GM12872 (cell line): ENCODE measurements around the gene PCDHB16.
A peak's percentile ranks its signal among the peaks of the same experiment; 100 is the strongest.

Experiments
- CTCF ChIP-seq: IDR thresholded peaks from 3 replicates; pipeline ENCODE4 v1.5.1; 2011; ENCODE audit warnings: low read depth, mild to moderate bottlenecking, low read length, moderate library complexity; ENCODE audit not compliant: insufficient read depth

PCDHB16 gene

DNA sequence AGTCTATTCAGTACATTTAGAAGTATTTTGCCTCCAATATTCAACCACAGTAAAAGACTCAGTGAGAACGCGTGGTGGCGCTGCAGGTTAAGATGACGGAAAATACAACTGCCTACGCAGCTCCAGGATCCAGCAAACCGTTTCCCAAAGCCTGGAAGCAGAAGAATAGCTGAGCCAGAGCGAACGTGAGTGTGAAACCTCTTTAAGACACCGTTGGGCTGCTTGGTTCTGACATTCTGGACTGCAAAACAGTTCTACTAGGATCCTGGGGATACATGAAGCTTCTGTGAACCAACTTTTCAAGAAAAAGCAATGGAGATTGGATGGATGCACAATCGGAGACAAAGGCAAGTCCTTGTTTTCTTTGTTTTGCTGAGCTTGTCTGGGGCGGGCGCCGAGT lies at the start of gene PCDHB16:
PCDHB16 (plus strand) TSS at position 140 of the 400 bp plus-strand sequence; CDS start at position 313, 173 bp downstream.
- TF ChIP-seq CTCF, result no peak

DNA sequence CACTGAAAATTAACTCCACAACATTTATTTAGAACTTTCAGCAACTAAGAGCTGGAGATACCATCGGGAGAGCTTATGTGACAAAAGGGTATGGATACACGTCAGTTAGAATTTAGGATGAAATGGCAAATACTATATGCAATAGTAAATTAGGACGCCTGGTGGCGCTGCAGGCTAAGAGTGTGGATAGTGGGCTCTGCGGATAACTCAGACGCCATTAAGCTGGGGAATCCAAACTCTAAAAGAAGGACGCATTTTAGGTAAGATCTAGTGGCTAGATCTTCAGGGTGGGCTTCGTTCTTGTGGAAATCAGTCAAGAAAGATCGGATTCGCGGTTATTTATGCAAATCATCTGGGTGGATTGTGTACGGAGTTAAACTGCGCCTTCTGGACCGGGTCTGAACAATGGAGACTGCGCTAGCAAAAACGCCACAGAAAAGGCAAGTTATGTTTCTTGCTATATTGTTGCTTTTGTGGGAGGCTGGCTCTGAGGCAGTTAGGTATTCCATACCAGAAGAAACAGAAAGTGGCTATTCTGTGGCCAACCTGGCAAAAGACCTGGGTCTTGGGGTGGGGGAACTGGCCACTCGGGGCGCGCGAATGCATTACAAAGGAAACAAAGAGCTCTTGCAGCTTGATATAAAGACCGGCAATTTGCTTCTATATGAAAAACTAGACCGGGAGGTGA lies 47.0 kb upstream of the PCDHB16 start, which contains the start of gene PCDHB5:
PCDHB5 (plus strand) TSS at position 177 of the 688 bp plus-strand sequence; CDS start at position 406, 229 bp downstream.
- peak; percentile 27; the same call in 2 of the 3 replicates for TF ChIP-seq CTCF

DNA sequence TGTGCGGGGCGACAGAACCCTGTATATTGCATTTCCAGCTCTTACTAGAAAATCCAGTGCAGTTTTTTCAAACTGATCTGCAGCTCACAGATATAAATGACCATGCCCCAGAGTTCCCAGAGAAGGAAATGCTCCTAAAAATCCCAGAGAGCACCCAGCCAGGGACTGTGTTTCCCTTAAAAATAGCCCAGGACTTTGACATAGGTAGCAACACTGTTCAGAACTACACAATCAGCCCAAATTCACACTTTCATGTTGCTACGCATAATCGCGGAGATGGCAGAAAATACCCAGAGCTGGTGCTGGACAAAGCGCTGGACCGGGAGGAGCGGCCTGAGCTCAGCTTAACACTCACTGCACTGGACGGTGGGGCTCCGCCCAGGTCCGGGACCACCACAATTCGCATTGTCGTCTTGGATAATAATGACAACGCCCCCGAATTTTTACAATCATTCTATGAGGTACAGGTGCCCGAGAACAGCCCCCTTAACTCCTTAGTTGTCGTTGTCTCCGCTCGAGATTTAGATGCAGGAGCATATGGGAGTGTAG lies 46.4 kb upstream of the PCDHB16 start:
- TF ChIP-seq CTCF, result no peak

DNA sequence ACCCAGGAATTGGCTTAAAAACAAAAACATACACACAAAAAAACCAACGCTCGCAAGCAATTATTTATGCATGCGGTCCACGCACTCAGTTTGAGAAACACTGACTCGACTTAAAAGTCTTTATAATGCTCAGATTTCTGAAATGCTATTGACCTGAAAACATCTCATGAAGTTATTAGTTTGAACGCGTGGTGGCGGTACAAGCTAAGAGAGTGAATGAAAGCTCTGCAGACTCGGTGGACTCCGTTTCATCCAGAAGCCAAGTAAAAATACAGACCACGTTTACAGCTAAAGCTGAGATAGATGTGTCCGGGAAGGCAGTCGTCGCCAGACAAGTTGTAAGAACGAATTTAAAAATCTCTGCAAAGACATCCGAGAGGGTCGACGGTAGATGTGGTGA lies 32.4 kb upstream of the PCDHB16 start, which contains the start of gene PCDHB6:
PCDHB6 (plus strand) TSS at position 246 of the 400 bp plus-strand sequence. CDS start 201 bp downstream, outside the sequence.
- no peak for TF ChIP-seq CTCF

- no peak for TF ChIP-seq CTCF
Observed at GRCh38 chr5:141150224-141150992, 31.8 kb upstream of the PCDHB16 start.

GRCh38 chr5:141150993-141151325 lies 31.2 kb upstream of the PCDHB16 start:
- TF ChIP-seq CTCF, result no peak
